Endothelial cell of umbilical vein (primary cell): ENCODE results near the gene POLR2J. TPM values are rescaled to one million over a fixed set of nuclear protein-coding genes. Genes with fewer than 3 reads are reported as not detected.

Experiments used
- BruUV-seq: library from RNA; stranded (reverse); fragments of 400-500 nt; replicated peaks from 2 replicates; lab custom pipeline; 2021; lab: Mats Ljungman, UMichigan
- CTCF ChIA-PET: fragments of 300-600, 350-600 bp; sonication (Branson Sonifier 250); formaldehyde crosslinking; loops from one replicate; lab custom pipeline; 2021; ENCODE audit warnings: antibody characterized with exemption, inconsistent platforms; lab: Charles Lee
- POLR2A ChIA-PET: fragments of 300-600, 350-600 bp; sonication (Branson Sonifier 250); formaldehyde crosslinking; loops from one replicate; lab custom pipeline; 2021; ENCODE audit warnings: antibody characterized with exemption, inconsistent platforms; lab: Charles Lee
- DNase-seq: peaks from one replicate; pipeline ENCODE4 v3.0.0-alpha.2; 2011; ENCODE audit warnings: low read depth, low spot score
- FAIRE-seq: peaks from 2 replicates; lab custom pipeline; 2011; peaks lifted over from hg19 to GRCh38; lab: Jason Lieb, UNC
- H2AFZ ChIP-seq: 2 replicates; pipeline ENCODE4 v1.6.0; 2012; ENCODE audit warnings: low read depth, low read length, control low read depth, inconsistent platforms
- H3K27ac ChIP-seq: 2 replicates; pipeline ENCODE4 v1.5.1; 2011; ENCODE audit warnings: low read depth, mild to moderate bottlenecking, control low read depth, low read length, moderate library complexity; ENCODE audit not compliant: insufficient read depth
- H3K27me3 ChIP-seq, 2 experiments: 2 replicates each; pipeline versions ENCODE4 v1.6.0 to v1.6.1; 2011; ENCODE audit warnings: low read length in 2 of 2, mixed read lengths in 1 of 2; ENCODE audit not compliant: control insufficient read depth in 2 of 2, insufficient read depth in 2 of 2
- H3K36me3 ChIP-seq, 2 experiments: 2 replicates in 1 of 2; 3 replicates in 1 of 2; pipeline ENCODE4 v1.5.1; 2011; ENCODE audit warnings: low read length in 2 of 2, mild to moderate bottlenecking in 1 of 2, moderate library complexity in 1 of 2; ENCODE audit not compliant: control insufficient read depth in 2 of 2, insufficient read depth in 2 of 2; ENCODE audit errors: extremely low read depth in 1 of 2
- H3K4me1 ChIP-seq: 3 replicates; pipeline ENCODE4 v1.5.1; 2011; ENCODE audit warnings: mild to moderate bottlenecking, low read length; ENCODE audit not compliant: control insufficient read depth, insufficient read depth; ENCODE audit errors: extremely low read depth
- H3K4me2 ChIP-seq: 2 replicates; pipeline ENCODE4 v1.6.1; 2011; ENCODE audit warnings: low read length, control low read depth, mixed read lengths; ENCODE audit not compliant: insufficient read depth
- H3K4me3 ChIP-seq, 3 experiments: fragments of 200-600 bp in 1 of 3; sonication (generic), shearing (Covaris generic) in 1 of 3; replicated peaks in 1 of 3; 2 replicates each; pipeline ENCODE4 v1.5.1; 2011 to 2016; ENCODE audit warnings: control low read depth in 3 of 3, low read length in 3 of 3, mild to moderate bottlenecking in 2 of 3, inconsistent platforms in 1 of 3, low read depth in 1 of 3, moderate library complexity in 1 of 3; ENCODE audit not compliant: insufficient read depth in 1 of 3
- H3K79me2 ChIP-seq: 2 replicates; pipeline ENCODE4 v1.6.0; 2012; ENCODE audit warnings: low read length, inconsistent platforms; ENCODE audit not compliant: control insufficient read depth, insufficient read depth
- H3K9ac ChIP-seq: replicated peaks from 2 replicates; pipeline ENCODE3; 2011; ENCODE audit warnings: low read length, control low read depth; ENCODE audit not compliant: insufficient read depth; ENCODE audit errors: extremely low read depth
- H3K9me1 ChIP-seq: replicated peaks from 3 replicates; pipeline ENCODE4 v1.6.0; 2011; ENCODE audit warnings: mild to moderate bottlenecking, low read length; ENCODE audit not compliant: control insufficient read depth, insufficient read depth; ENCODE audit errors: extremely low read depth
- H3K9me3 ChIP-seq: replicated peaks from 2 replicates; pipeline ENCODE4 v1.5.1; 2012; ENCODE audit warnings: low read length, inconsistent platforms; ENCODE audit not compliant: control insufficient read depth, insufficient read depth
- H4K20me1 ChIP-seq: replicated peaks from 2 replicates; pipeline ENCODE3; 2011; ENCODE audit warnings: mild to moderate bottlenecking, low read length; ENCODE audit not compliant: control insufficient read depth, insufficient read depth; ENCODE audit errors: extremely low read depth
- EZH2 ChIP-seq: IDR thresholded peaks from 2 replicates; pipeline ENCODE4 v1.6.1; 2012; ENCODE audit warnings: borderline replicate concordance, low read depth, mild to moderate bottlenecking, moderate library complexity, low read length, inconsistent platforms; ENCODE audit not compliant: severe bottlenecking
- FOS ChIP-seq: IDR thresholded peaks from 2 replicates; pipeline ENCODE4 v1.6.1; 2011; ENCODE audit warnings: mild to moderate bottlenecking, low read length, moderate library complexity, borderline replicate concordance; ENCODE audit not compliant: insufficient read depth
- GATA2 ChIP-seq: IDR thresholded peaks from 2 replicates; pipeline ENCODE4 v1.7.0; 2011; ENCODE audit warnings: low read depth, mild to moderate bottlenecking, moderate library complexity, mixed read lengths, low read length; ENCODE audit not compliant: insufficient read length, insufficient read depth
- JUN ChIP-seq: IDR thresholded peaks from 2 replicates; pipeline ENCODE4 v1.6.1; 2011; ENCODE audit warnings: borderline replicate concordance, low read depth; ENCODE audit not compliant: insufficient read length, insufficient read depth
- MYC ChIP-seq: IDR thresholded peaks from one replicate; pipeline ENCODE4 v1.6.1; 2011; ENCODE audit warnings: mild to moderate bottlenecking, low read depth, low read length
- POLR2A ChIP-seq: IDR thresholded peaks from 2 replicates; pipeline ENCODE4 v1.6.1; 2012; ENCODE audit warnings: low read depth, mild to moderate bottlenecking, control low read depth, low read length
- POLR2AphosphoS5 ChIP-seq: IDR thresholded peaks from 2 replicates; pipeline ENCODE4 v1.6.1; 2012; ENCODE audit warnings: low read depth, mild to moderate bottlenecking, control low read depth, low read length, moderate library complexity; ENCODE audit not compliant: insufficient read depth
- dilution Hi-C: fragments of 300-500 bp; cut with MboI; formaldehyde crosslinking; loops from one replicate; pipeline ENCODE4 v1.15.0; 2019; ENCODE audit warnings: low sequenced_read_pairs; ENCODE audit not compliant: extremely low pct_ligation_motif_present
- intact Hi-C: fragments of 100-400 bp; cut with micrococcal nuclease; formaldehyde crosslinking; loops from one replicate; pipeline ENCODE4 v1.10.0; 2022
- polyA plus RNA-seq, 4 experiments: library from polyadenylated mRNA; depleted of rRNA in 3 of 4; stranded (reverse) in 3 of 4; unstranded in 1 of 4; fragments of >200 nt; gene quantifications; 2 replicates each; pipeline versions ENCODE4 v1.2.1 to v1.2.3, GENCODE V29; 2011 to 2012; ENCODE audit warnings: missing spikeins in 1 of 4
- total RNA-seq: library from RNA; stranded (reverse); gene quantifications from 2 replicates; pipeline ENCODE4 v1.2.3, GENCODE V29; 2021
- TF ChIP-seq, protein P1 (sequence below): IDR thresholded peaks from 2 replicates; pipeline ENCODE4 v1.6.1; 2011; ENCODE audit not compliant: insufficient read depth, insufficient read length
- TF ChIP-seq, protein P2 (sequence below), 2 donors: IDR thresholded peaks; 1 replicate in 1 of 2; 2 replicates in 1 of 2; pipeline ENCODE4 v1.5.1; 2011; ENCODE audit warnings: low read length in 2 of 2, mild to moderate bottlenecking in 2 of 2, moderate library complexity in 2 of 2, control low read depth in 1 of 2, inconsistent platforms in 1 of 2, low read depth in 1 of 2; ENCODE audit not compliant: insufficient read depth in 1 of 2; ENCODE audit errors: extremely low read depth in 1 of 2

POLR2J gene
- total and polyA plus RNA-seq, 2 donors (not counting 3 experiments of a cell fraction or from before 2014, with no cell fraction given) = 48.7 to 93.6 TPM

DNA sequence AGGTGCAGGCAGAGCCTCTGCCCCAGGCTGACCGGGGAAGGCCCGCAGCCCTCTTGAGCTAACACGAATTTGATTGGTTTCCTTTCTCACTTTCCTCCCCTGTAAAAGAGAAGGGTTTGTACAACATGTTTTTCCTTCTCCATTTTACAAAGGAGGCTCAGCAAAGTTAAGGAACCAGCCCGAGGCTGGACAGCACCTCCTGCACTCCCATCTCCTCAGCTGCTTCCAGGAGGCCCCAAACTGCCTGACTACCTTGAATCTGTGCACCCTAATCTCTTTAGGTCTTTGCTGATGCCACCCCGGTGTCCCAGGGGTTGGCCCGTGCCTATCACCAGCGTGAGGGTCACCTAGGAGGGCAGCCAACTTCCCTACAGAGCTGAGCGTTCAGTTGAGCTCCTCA lies 18.3 kb downstream of the POLR2J start:
- FAIRE-seq (no peak), DNase-seq (no peak)
- intact Hi-C loops = no loop called here
- Histone ChIP-seq H4K20me1 (no peaks in the 10 kb centered on the region), H3K9me3 (no peaks in the 10 kb centered on the region), H3K79me2 (peaks cover 6% of the 10 kb centered on the region), H3K27me3 (no peaks in the 10 kb centered on the region), H3K4me2 (no peak overlapping the region), H3K9ac (no peak overlapping the region), H3K4me3 (no peak overlapping the region), H2AFZ (no peak overlapping the region), H3K27ac (no peak overlapping the region), H3K9me1 (no peaks in the 10 kb centered on the region), H3K36me3 (peaks cover 4 to 9% of the 10 kb centered on the region in 2 experiments), H3K4me1 (peaks cover 4% of the 10 kb centered on the region)
- dilution Hi-C loops = no loop called here
- ChIA-PET POLR2A (no interaction called here), CTCF (interaction anchor here (0.8 kb wide), 1 partner anchor 56 kb away, joined by 3 read pairs; no protein-coding TSS in a partner anchor)
- BruUV-seq = no TSS peak
- TF ChIP-seq MYC (no peak), POLR2A (no peak), EZH2 (no peak), JUN (no peak), GATA2 (no peak), POLR2AphosphoS5 (no peak), FOS (no peak)
- TF ChIP-seq, protein P1, sequence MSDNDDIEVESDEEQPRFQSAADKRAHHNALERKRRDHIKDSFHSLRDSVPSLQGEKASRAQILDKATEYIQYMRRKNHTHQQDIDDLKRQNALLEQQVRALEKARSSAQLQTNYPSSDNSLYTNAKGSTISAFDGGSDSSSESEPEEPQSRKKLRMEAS = no peak
- TF ChIP-seq, protein P2, sequence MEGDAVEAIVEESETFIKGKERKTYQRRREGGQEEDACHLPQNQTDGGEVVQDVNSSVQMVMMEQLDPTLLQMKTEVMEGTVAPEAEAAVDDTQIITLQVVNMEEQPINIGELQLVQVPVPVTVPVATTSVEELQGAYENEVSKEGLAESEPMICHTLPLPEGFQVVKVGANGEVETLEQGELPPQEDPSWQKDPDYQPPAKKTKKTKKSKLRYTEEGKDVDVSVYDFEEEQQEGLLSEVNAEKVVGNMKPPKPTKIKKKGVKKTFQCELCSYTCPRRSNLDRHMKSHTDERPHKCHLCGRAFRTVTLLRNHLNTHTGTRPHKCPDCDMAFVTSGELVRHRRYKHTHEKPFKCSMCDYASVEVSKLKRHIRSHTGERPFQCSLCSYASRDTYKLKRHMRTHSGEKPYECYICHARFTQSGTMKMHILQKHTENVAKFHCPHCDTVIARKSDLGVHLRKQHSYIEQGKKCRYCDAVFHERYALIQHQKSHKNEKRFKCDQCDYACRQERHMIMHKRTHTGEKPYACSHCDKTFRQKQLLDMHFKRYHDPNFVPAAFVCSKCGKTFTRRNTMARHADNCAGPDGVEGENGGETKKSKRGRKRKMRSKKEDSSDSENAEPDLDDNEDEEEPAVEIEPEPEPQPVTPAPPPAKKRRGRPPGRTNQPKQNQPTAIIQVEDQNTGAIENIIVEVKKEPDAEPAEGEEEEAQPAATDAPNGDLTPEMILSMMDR (IDR thresholded peaks at IDR 0.05; ENCODE audit: extremely low read depth in 1 of 2, insufficient read depth in 1 of 2, low read depth in 1 of 2, low read length in 2 of 2) = no peak
